GM12872 (cell line): Measurements from ENCODE around the gene PARP6.

Experiments used
- CTCF ChIP-seq: IDR thresholded peaks from 3 replicates; pipeline ENCODE4 v1.5.1; 2011; ENCODE audit warnings: low read depth, mild to moderate bottlenecking, low read length, moderate library complexity; ENCODE audit not compliant: insufficient read depth

The PARP6 gene

GRCh38 chr15:72288796-72289596 is 16.6 kb upstream of the PARP6 start:
- TF ChIP-seq CTCF, result no peak

- peak; percentile 74 for TF ChIP-seq CTCF
Measured at GRCh38 chr15:72285927-72286516, 13.7 kb upstream of the PARP6 start.

GRCh38 chr15:72285402-72285801 is 13.0 kb upstream of the PARP6 start:
- TF ChIP-seq CTCF, result no peak

GRCh38 chr15:72284781-72285180 is 12.4 kb upstream of the PARP6 start:
- no peak for TF ChIP-seq CTCF

GRCh38 chr15:72281713-72282112 is 9.4 kb upstream of the PARP6 start:
- TF ChIP-seq CTCF, result no peak

- no peak for TF ChIP-seq CTCF
Measured at GRCh38 chr15:72280751-72281150, 8.4 kb upstream of the PARP6 start.

- no peak for TF ChIP-seq CTCF
Measured at GRCh38 chr15:72278737-72279136, 6.4 kb upstream of the PARP6 start.
